Activated CD8-positive, alpha-beta memory T cell treated with anti-CD3 and anti-CD28 coated beads for 1 hour (primary cell): ENCODE results near the gene CCDC92B.
"Not testable (repeated sequence)": the region's sequence is repeated elsewhere in the genome, so short reads cannot be mapped to it uniquely, and the experiment has no call there.

Source experiments
- DNase-seq, 2 donors: peaks; one replicate each; pipeline ENCODE4 v3.0.0-alpha.2; 2020; ENCODE audit warnings: low read depth in 1 of 2; ENCODE audit errors: extremely low read depth in 1 of 2

Gene CCDC92B

DNA sequence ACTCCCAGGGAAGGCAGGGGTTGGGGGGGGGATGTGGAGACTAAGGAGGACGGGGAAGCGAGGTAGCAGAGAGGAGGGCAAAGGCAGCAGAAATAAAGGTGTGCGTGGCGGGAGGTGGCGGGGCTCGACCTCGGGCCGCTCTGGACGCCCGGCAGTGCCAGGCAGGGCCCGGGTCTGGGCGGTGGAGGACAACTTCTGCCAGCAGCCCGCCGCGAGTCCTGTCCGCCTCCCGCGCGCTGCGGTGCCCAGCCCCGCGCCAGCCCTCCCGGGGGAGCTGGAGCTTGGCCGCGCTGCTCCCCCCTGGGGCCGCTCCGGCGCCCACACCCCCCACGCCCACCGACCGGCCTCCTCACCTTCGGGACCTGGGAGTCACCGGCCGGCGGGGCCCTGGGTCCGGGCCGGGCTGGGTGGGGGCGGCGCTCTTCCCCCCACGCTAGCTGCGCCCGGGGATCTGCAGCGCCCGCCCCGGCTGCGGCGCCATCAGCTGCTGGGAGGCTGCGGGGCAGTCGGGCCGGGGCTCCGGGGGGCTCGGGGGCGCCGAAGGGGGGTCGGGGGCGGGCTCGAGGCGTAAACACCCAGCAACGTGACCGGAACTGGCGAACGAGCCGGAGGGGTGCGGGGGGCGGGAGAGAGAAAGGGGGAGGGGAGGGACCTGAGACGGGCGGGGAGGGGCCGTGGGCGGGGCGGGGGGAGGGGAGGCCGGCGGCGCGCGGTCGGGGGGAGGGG, at the start of gene CCDC92B:
TSS of gene CCDC92B (minus strand) at position 595 of the 726 bp plus-strand sequence. CDS start 14,507 bp downstream, outside the sequence.
- DNase-seq = no peak

DNA sequence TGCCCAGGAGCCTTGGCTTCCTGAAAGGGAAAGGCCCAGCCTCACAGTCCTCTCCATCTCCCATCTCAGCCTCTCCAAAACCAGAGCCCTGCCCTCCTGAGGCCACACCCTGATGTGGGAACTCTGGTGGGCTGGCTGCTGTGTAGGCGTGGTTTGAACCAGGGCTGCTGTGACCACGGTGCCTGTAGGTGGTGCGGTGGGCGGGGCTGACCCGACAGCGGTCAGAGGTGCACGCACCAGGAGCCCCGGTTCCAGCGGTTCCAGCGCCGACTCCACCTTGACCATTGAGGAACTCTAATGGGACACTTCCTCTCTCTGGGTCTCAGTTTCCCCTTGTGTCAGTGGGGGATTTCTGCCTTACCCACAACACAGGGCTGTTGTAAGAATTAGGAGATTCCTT, 49.2 kb upstream of the CCDC92B start:
- DNase-seq = no peak

DNA sequence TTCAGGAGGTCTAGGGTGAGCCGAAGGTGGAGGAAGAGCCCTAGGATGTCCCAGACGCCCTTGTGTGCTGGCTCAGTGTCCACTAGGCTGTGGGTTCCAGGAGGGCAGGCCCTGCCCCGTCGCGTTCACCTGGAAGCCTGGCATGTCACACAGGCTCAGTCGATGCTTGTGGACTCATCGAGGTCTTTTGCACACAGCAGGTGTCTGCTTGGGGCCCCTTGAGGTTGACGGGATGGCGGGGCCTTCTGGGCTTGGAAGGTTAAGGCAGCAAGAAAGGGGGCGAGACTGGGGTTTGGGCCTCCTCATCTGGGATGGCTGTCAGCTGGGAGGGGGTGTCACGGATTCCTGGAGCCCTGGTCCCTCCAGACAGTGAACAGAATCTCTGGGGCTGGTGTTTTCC, 48.7 kb upstream of the CCDC92B start:
- no peak for DNase-seq

DNA sequence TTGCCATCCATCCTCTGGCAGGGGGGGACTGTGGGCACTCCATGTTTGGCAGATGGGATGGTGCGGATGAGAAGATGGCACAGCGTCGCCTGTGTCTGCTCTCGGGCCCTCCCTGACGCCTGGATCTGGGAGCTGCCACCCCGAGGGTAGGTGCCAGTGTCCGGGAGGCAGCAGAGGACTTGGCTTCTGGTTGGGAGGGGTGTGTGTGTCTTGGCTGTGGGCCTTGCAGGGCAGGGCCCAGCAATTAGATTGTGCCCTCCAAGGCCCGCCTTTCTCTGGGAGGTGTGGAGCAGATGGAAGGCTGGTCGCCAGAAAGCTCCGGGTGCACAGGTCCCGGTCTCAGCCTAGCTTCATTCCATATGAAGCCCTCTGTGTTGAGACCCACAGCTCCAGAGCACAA, 48.2 kb upstream of the CCDC92B start:
- no peak for DNase-seq

- no peak for DNase-seq
Observed at GRCh38 chr17:2797226-2797625, 47.8 kb upstream of the CCDC92B start.

DNA sequence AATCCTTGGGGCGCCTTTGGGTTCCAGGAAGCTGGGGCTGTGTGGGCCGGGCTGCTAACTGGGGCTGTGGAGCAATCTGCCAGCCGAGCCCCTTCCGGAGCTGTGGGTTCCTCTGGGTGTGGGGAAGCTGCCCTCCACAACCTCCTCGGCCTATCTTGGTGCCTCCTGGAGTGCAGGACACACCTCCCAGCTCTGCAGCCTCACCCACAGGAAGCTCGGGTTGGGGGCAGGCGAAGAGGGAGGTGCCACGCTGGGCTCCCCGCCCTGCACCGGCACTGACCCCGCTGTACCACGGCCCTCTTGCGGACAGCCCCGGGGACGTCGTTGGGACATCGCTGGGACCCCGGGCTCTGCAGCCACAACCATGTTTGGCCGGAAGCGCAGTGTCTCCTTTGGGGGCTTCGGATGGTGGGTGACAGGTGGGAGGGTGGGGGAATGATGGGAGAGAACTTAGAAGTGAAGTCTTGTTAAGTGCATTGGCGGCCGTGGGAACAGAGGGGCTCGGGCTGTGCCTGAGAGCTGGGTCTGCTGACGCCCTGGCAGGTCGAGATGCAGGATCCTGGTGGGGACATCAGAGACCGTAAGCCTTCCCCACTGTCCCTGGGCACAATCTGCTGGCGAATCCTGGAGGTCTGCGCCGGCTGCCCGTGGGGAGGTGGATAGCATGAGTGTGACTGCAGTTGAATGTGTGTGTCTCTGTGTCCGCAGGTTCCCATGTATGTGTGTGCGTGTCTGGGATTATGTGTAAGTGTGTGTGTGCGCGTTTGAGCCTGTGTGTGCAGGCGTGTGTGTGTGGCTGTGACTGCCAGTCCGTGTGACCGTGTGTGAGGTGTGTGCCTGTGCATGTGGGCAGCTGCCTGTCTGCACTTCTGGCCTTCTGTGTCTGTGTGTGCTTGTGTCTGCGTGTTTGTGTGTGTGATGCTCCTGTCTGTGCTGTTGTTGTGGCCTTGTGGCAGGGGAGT, 47.0 kb upstream of the CCDC92B start, which contains the start of gene RAP1GAP2:
TSS of gene RAP1GAP2 (plus strand) at position 275 of the 962 bp plus-strand sequence. CDS start at position 365, 90 bp downstream.
- peak; percentile 30 to 46 for DNase-seq

DNA sequence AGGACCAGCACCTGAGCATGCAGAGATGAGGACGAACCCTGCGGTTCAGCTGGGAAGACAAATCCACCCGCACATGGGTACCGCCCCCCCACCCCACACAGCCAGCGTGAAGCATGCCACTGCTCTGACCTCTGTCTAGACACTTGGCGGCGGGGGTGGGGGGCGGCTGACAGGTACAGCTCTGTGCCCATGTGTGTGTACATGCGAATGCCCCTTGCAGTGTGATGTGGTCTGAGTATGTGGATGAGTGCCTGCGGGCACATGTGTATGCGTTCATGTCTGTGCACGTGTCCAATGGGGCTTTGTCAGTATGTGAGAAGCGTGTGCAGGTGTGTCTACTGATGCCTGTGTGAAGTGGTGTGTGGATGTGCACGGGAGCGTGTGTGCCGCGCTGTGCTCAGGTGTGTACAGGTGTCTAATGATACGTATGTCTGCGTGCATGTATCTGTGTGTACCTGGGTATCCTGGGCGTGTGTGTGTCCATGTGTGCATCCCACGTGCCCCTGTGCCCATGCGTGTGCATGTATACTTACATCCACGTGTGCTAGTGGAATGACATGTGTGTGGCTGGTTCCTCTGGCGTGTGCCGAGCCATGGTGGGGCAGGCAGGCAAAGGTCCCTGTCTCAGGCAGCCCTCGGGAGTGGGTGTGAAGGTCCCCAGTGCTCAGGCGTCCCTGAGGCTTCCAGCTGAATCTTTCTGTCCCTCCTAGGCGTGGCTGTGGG, 46.1 kb upstream of the CCDC92B start:
- no peak for DNase-seq

DNA sequence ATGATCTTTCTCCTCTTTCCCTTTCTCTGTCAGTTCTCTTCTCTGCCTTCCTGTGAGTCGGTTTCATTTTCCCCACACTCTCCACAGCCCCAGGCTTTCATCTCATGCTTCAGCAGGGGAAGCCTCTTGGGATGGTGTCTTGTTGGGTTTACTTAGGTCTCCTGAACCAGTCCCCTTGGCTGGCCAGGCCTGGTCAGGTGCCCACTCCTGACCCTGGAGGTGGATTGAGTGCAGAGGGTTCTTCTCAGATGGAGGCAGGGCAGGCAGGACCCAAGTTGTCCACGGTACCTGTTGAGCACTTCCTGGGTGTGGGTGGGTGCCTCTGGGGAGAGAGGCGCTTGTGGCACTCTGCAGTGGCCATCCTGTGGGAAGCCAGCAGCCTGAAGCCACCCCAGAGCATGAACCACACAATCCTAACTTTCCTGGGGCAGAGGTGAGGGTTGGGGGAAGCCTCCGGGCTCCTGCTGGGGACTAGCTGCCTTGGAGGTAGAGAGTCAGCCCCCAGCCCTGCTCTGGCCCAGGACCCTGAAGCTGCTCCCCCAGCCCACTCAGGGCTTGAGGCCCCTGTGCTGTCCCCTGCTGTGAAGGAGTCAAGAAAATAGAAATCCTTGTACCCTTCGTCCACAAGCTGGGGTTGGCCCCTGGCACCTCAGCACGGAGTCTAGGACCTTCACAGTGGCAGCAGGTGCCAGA, 44.8 kb upstream of the CCDC92B start:
- no peak for DNase-seq

- DNase-seq = peak; percentile 33 to 35
Observed at GRCh38 chr17:2792366-2793169, 43.1 kb upstream of the CCDC92B start.

GRCh38 chr17:2789700-2790099, 40.2 kb upstream of the CCDC92B start:
- DNase-seq = no peak

DNA sequence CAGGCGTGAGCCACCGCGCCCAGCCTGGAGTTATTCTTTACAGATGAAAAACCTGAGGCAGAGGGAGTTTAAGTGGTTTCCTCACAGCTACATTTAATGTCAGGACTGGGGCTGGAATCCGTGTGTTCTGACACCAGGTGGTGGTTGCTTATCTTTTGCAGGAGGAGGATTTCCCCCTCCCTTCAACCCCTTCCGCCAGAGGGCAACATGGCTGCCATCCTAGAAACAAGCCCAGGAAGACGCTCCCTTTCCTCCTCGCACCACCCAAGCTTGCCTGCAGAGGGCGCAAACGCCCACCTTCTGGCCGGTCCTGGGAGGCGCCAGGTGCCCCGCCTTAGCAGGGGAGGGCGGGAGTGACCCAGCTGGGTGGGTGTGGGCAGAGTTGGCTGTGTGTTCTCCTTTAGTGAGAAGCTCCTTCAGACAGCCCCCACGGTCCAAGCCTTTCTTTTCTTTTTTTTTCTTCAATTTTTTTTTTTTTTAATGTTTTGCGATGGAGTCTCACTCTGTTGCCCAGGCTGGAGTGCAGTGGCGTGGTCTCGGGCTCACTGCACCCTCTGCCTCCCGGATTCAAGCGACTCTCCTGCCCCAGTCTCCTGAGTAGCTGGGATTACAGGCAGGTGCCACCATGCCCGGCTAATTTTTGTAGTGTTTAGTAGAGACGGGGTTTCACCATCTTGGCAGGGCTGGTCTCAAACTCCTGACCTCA, 36.9 kb upstream of the CCDC92B start:
- peak; percentile 76 to 77 for DNase-seq

DNA sequence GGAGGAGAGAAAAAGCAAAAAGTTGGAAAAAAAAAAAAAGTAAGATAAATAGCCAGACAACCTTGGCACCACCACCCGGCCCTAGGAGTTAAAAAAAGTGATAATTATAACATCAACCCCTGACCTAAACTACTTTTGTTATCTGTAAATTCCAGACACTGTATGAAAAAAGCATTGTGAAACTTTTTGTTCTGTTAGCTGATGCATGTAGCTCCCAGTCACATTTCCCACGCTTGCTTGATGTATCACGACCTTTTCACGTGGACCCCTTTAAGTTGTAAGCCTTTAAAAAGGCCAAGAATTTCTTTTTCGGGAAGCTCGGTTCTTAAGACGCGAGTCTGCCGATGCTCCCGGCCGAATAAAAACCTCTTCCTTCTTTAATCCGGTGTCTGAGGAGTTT, 35.9 kb upstream of the CCDC92B start:
- not testable (repeated sequence) for DNase-seq

DNA sequence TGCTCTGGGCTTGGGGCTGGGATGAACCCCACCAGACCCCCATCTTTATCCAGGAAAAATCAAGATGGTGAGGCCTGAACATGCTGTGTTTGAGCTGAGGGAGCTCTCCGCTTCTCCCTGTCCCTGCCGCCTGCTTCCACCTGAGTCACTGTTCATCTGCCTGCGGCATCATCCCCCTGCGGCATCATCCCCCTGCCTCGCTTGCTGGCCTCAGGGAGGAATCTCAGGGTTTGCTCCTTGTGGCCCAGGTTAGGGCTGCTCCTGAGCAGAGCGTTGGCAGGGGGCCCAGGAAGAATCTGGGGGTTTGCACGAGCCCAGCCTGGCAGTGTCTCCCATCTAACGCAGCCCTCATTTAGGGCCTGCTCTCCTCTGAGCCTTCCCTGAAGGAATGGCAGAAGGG, 35.4 kb upstream of the CCDC92B start:
- DNase-seq = no peak

GRCh38 chr17:2783310-2784030, 34.0 kb upstream of the CCDC92B start:
- DNase-seq = no peak

- no peak for DNase-seq
Observed at GRCh38 chr17:2782055-2782454, 32.6 kb upstream of the CCDC92B start.

DNA sequence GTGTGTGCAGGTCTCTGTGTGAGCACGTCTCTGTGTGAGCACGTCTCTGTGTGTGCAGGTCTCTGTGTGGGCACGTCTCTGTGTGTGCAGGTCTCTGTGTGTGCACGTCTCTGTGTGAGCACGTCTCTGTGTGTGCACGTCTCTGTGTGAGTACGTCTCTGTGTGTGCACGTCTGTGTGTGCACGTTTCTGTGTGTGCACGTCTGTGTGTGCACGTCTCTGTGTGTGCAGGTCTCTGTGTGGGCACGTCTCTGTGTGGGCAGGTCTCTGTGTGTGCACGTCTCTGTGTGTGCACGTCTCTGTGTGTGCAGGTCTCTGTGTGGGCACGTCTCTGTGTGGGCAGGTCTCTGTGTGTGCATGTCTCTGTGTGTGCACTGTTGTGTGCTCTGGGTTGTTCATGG, 32.1 kb upstream of the CCDC92B start:
- not testable (repeated sequence) for DNase-seq

- no peak for DNase-seq
Observed at GRCh38 chr17:2780931-2781454, 31.5 kb upstream of the CCDC92B start.

GRCh38 chr17:2780256-2780655, 30.8 kb upstream of the CCDC92B start:
- no peak for DNase-seq
